Measurements from ENCODE around the gene ASXL2.
"Not testable (repeated sequence)": the region's sequence is repeated elsewhere in the genome, so short reads cannot be mapped to it uniquely, and the experiment has no call there.

ASXL2 gene

DNA sequence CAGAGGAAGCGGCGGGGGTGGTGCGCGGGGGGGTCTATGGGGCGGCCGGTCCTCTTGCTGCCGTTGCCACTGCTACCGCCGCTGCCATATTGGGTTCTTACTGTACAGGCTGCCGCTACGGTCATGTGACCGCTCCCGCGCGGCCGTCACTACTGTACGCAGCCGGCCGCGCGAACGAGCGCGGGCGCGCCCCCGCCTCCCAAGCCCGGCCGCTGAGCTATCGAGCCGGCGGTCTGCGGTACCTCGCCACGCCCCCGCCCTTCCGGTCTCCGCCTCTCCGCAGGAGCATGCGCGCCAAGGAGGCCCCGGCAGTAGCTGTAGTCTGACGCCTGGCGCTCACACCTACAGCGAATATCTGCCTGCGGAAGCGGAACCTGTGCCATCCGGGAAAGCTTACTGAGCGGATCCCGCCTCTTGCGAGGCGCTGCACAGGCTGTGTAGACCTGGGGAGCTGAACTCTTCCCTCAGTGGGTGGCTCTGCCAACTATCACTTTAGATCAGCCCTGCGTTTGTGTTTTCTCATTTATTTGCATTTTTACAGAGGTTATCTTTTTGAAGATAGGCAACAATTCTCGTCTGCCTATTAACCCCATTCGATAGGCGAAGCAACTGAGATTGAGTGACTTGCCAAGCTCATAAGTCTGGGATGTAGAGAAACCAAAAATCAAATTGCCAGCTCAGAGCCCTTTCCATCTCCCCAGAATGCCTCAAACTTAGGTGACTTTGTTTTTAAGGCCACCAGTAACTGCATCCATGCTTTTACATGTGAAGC is at the start of gene ASXL2:
TSS of gene ASXL2 (minus strand) at position 127 of the 772 bp plus-strand sequence. CDS start 265 bp downstream, outside the sequence.
- DNase-seq (ENCODE audit: low read depth) = peak; percentile 72

GRCh38 chr2:25926984-25927756 is 48.9 kb upstream of the ASXL2 start:
- no peak for DNase-seq (ENCODE audit: low read depth)

GRCh38 chr2:25922501-25922900 is 44.2 kb upstream of the ASXL2 start:
- no peak for DNase-seq (ENCODE audit: low read depth)

GRCh38 chr2:25920786-25921415 is 42.6 kb upstream of the ASXL2 start:
- no peak for DNase-seq (ENCODE audit: low read depth)

DNA sequence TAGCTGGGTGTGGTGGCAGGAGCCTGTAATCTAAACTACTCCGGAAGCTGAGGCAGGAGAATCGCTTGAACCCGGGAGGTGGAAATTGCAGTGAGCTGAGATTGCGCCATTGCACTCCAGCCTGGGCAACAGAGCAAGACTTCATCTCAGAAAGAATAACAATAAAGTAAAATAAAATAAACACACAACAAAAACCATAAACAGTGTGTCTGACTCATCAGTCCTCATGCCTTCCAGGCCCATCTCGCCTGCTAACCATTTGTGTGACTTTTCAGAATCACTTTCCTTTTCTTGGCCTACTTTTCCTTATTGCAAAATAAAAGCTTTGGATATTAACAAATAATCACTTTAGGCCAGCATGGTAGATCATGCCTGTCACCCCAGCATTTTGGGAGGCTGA is 42.0 kb upstream of the ASXL2 start:
- DNase-seq (ENCODE audit: low read depth) = peak; percentile 60

DNA sequence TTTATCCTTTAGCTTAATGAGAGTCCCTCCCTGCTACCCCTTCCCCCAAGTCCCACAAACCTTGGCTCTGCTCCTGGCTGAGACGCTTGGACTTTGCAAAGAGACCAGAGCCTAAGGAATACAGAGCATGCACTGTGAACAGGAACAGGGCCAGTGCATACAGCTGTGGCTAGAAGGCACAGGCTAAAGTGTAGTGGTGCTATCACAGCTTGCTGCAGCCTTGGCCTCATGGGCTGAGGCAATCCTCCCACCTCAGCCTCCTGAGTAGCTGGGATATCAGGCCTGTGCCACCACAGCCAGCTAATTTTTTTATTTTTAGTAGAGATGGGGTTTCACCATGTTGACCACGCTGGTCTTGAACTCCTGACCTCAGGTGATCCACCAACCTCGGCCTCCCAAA is 39.5 kb upstream of the ASXL2 start:
- no peak for DNase-seq (ENCODE audit: low read depth)

DNA sequence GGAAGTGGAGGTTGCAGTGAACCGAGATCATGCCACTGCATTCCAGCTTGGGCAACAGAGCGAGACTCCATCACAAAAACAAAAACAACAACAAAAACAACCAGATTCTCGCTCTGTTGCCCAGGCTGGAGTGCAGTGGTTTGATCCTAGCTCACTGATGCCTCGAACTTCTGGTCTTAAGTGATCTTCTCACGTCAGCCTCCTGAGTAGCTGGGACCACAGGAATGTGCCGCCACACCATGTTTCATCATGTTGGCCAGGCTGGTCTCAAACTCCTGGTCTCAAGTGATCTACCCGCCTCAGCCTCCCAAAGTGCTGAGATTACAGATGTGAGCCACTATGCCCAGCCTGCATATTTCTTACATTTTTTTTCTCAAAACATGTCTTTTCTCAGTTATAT is 39.1 kb upstream of the ASXL2 start:
- not testable (repeated sequence) for DNase-seq (ENCODE audit: low read depth)

DNA sequence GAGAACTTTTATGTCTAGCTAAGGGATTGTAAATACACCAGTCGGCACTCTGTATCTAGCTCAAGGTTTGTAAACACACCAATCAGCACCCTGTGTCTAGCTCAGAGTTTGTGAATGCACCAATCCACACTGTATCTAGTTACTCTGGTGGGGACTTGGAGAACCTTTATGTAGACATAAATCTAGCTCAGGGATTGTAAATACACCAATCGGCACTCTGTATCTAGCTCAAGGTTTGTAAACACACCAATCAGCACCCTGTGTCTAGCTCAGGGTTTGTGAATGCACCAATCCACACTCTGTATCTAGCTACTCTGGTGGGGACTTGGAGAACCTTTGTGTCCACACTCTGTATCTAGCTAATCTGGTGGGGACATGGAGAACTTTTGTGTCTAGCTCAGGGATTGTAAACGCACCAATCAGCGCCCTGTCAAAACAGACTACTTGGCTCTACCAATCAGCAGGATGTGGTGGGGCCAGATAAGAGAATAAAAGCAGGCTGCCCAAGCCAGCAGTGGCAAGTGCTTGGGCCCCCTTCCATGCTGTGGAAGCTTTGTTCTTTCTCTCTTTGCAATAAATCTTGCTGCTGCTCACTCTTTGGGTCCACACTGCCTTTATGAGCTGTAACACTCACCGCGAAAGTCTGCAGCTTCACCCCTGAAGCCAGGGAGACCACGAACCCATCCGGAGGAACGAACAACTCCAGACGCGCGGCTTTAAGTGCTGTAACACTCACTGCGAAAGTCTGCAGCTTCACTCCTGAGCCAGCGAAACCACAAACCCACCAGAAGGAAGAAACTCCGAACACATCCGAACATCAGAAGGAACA is 37.9 kb upstream of the ASXL2 start:
- DNase-seq (ENCODE audit: low read depth) = not testable (repeated sequence)

GRCh38 chr2:25915411-25915810 is 37.1 kb upstream of the ASXL2 start:
- not testable (repeated sequence) for DNase-seq (ENCODE audit: low read depth)

- DNase-seq (ENCODE audit: low read depth) = not testable (repeated sequence)
Observed at GRCh38 chr2:25913696-25913973, 35.3 kb upstream of the ASXL2 start.

GRCh38 chr2:25912851-25913695 is 34.8 kb upstream of the ASXL2 start:
- DNase-seq (ENCODE audit: low read depth) = no peak

GRCh38 chr2:25909574-25909973 is 31.3 kb upstream of the ASXL2 start:
- not testable (repeated sequence) for DNase-seq (ENCODE audit: low read depth)

GRCh38 chr2:25905126-25905525 is 26.8 kb upstream of the ASXL2 start:
- no peak for DNase-seq (ENCODE audit: low read depth)

DNA sequence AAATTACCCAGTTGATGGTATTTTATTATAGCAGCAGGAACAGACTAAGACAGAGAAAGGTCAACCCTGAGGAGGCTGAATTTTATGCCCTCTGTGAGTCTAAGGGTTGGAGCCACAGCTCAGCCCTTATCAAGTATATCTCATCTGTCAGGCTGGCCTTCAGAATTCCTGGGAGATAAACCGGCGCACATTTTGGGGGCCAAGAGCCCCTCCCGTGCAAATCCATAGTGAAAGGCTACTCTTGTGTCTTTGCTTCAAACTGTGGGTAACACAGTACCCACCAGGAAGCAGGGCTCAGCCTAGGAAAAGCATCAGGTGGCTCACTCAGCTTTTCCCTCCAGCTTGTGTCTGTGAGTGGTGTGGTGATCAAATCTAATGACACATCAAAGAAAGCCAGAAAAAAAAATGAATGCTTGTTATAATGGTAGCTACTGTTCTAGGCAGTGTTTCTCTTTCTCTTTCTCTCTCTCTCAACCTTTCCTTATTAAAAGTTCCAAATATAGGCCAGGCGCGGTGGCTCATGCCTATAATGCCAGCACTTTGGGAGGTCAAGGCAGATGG is 25.0 kb upstream of the ASXL2 start:
- DNase-seq (ENCODE audit: low read depth) = no peak

DNA sequence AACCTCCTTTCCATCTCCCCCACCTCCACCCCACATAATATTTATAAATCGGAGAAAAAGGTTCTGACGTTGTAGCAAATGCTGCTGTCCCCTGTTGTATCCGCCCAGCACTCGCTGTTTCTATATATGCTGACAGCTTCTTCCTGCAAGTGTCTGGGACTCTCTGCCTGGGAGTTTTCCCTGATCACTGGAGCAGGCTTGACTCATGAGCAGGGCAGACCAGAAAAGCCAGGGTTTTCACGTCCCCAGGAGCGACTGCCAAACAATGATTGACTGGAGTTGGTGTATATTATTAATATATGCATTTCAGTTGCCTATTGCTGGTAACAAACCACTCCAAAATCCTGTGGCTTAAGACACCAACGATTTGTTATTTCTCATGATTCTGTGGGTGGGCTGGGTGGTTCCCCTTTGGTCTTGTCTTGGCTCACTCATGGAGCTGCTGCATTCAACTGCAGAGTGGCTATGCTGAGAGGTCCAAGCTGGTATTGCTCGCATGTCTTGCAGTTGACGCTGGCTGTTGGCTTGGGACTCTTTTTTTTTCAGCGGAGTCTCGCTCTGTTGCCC is 21.2 kb upstream of the ASXL2 start:
- DNase-seq (ENCODE audit: low read depth) = no peak

DNA sequence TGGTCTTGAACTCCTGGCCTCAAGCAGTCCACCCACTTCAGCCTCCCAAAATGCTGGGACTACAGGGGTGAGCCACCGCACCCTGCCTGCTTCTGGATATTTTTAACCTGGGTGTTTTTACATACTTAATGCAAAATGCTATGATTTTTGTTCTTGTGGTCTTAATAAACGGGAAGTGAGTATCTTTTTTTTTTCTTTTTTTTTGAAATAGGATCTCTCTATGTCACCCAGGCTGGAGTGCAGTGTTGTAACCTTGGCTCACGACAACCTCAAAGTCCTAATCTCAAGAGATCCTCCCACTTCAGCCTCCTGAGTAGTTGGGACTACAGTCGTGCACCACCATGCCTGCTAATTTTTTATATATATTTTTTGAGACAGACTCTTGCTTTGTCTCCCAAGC is 19.2 kb upstream of the ASXL2 start:
- no peak for DNase-seq (ENCODE audit: low read depth)

DNA sequence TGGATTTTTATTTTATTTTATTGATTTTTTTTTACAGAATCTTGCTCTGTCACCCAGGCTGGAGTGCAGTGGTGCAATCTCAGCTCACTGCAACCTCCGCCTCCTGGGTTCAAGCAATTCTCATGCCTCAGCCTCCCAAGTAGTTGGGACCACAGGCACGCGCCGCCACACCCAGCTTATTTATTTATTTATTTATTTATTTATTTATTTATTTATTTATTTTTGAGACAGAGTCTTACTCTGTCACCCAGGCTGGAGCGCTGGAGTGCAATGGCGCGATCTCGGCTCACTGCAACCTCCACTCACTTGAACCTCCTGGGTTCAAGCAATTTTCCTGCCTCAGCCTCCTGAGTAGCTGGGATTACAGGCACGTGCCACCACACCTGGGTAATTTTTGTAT is 18.0 kb upstream of the ASXL2 start:
- not testable (repeated sequence) for DNase-seq (ENCODE audit: low read depth)

DNA sequence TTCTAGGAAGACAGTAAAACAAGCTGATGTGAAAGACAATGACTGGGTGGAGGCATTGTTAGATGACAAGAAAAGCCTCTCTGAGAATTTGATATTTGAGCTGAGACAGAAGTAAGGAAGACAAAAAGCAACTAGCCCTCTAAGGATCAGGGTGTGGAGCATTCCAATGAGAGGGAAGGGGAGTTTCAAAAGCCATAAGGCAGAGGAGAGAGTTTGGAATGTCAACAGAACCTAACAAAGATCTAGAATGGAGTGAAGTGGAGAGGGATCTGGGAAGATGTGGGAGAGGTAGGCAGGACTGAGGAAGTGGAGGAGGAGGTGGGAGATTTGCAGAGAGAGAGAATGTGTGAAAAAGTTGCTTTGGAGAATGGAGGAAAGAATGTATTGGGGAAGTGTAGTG is 17.3 kb upstream of the ASXL2 start:
- no peak for DNase-seq (ENCODE audit: low read depth)

GRCh38 chr2:25895018-25895417 is 16.7 kb upstream of the ASXL2 start:
- no peak for DNase-seq (ENCODE audit: low read depth)

DNA sequence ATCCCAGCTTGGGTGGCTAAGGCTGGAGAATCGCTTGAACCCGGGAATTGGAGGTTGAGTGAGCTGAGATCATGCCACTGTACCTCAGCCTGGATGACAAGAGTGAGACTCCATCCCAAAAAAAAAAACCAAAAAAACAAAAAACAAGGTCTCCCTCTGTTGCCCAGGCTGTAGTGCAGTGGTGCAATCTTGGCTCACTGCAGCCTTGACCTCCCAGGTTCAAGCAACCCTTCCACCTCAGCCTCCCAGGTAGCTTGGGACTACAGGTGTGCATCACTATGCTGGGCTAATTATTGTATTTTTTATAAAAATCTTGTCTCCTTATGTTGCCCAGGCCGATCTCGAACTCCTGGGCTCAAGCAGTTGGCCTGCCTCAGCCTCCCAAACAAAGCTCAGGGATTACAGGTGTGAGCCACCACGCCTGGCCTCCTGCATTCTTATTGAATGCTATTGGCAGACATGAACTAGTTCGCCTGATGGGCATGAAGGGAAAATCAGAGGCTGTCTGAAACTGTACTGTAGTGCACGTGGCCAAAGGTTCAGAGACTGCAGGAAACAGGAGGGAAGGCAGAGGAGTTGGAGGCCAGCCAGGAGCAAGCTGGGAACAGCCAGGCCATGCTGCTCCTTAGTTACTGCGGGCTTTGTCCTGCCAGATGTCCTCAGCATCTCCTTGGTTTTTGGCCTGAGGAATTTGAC is 16.0 kb upstream of the ASXL2 start:
- peak; percentile 12 for DNase-seq (ENCODE audit: low read depth)
